Lower lobe of right lung (tissue), 2 donors: ENCODE data around the gene LYPD6B. TPM values are rescaled to one million over a fixed set of nuclear protein-coding genes. Genes with fewer than 3 reads are reported as not detected.

Experiments used
- ATAC-seq, 2 donors: fragments of 200-7000 bp; cut with Tn5 transposase; one replicate each; pipeline ENCODE4 v1.9.1; 2020 to 2022; ENCODE audit warnings: mild to moderate bottlenecking in 2 of 2, moderate library complexity in 2 of 2
- DNase-seq: peaks from one replicate; pipeline ENCODE4 v3.0.0-alpha.2; 2020
- H3K27ac ChIP-seq: fragments of 200-600 bp; one replicate; pipeline ENCODE4 v1.8.0; 2022
- H3K27me3 ChIP-seq: fragments of 200-600 bp; one replicate; pipeline ENCODE4 v1.8.0; 2022; ENCODE audit warnings: low read depth
- H3K36me3 ChIP-seq: fragments of 200-600 bp; one replicate; pipeline ENCODE4 v1.8.0; 2022; ENCODE audit warnings: mild to moderate bottlenecking
- H3K4me1 ChIP-seq: fragments of 200-600 bp; one replicate; pipeline ENCODE4 v1.8.0; 2022
- H3K4me3 ChIP-seq: fragments of 200-600 bp; one replicate; pipeline ENCODE4 v1.8.0; 2022; ENCODE audit warnings: mild to moderate bottlenecking
- H3K9me3 ChIP-seq: fragments of 200-600 bp; one replicate; pipeline ENCODE4 v1.8.0; 2022
- intact Hi-C: fragments of 100-400 bp; cut with DNase I; formaldehyde crosslinking; loops from one replicate; pipeline ENCODE4 v1.11.0; 2022
- total RNA-seq: library from RNA; stranded (reverse); fragmentation: NEBNext Ultra II Directional; extraction: Animal tissue kit (Norgen Biotek cat#: 25700); gene quantifications from one replicate; pipeline ENCODE4 v1.2.1, GENCODE V29; 2021
- TF ChIP-seq, protein P1 (sequence below): fragments of 200-600 bp; IDR thresholded peaks from one replicate; pipeline ENCODE4 v1.8.0; 2022; ENCODE audit warnings: antibody characterized with exemption, mild to moderate bottlenecking
- donor health status: DM: no; HTN: yes; CAD: no; lungs with severe emphysema.

Gene LYPD6B
- total RNA-seq, 1 donor from 2014 or later, result 2.0 TPM

GRCh38 chr2:149155988-149156387 lies 117.5 kb downstream of the LYPD6B start:
- H3K4me1 ChIP-seq, result no peaks in the 10 kb centered on the region
- no peak for ATAC-seq
- H3K4me3 ChIP-seq, result no peak overlapping the region
- TF ChIP-seq, protein P1, sequence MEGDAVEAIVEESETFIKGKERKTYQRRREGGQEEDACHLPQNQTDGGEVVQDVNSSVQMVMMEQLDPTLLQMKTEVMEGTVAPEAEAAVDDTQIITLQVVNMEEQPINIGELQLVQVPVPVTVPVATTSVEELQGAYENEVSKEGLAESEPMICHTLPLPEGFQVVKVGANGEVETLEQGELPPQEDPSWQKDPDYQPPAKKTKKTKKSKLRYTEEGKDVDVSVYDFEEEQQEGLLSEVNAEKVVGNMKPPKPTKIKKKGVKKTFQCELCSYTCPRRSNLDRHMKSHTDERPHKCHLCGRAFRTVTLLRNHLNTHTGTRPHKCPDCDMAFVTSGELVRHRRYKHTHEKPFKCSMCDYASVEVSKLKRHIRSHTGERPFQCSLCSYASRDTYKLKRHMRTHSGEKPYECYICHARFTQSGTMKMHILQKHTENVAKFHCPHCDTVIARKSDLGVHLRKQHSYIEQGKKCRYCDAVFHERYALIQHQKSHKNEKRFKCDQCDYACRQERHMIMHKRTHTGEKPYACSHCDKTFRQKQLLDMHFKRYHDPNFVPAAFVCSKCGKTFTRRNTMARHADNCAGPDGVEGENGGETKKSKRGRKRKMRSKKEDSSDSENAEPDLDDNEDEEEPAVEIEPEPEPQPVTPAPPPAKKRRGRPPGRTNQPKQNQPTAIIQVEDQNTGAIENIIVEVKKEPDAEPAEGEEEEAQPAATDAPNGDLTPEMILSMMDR, result no peak
- intact Hi-C loops, result no loop called here
- H3K27me3 ChIP-seq, result no peaks in the 10 kb centered on the region
- DNase-seq, result no peak
- H3K27ac ChIP-seq, result no peak overlapping the region
- no peaks in the 10 kb centered on the region for H3K36me3 ChIP-seq
- H3K9me3 ChIP-seq, result no peaks in the 10 kb centered on the region

DNA sequence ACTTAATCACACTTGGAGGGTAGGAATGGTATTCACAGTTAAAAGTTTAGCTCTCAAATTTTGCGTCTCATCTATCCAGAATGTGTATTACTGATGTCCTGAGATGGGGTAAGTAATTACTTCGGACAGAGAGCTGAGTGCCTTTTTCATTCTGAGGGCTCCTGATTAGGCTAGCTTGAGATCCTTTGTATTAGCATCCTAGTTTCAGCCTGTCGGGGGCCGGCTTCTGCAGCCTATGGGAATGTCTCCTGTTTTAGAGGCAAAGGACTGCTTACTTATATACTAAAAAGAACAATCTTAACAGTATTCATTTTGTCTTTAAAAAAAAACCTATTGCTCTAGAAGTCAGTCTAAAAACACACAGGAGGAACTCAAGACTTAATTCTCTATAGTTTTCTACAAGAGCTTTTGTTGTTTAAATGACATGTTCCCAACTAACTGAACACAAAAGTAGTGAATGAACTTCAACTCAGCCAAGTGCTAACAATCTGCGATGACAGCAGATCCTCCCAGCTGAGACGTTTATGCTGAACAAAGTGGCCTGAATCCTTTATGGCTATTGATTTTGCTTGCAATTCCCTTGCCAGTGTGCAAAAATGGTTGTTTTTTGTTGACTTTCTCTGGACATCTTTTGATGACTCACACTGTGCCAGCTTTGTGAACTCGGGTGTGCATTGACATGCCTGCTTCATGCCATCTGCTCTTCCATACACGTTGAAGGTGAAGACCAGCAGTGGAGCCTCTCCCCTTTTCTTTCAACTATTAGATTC lies 118.7 kb downstream of the LYPD6B start:
- intact Hi-C loops, result no loop called here
- Histone ChIP-seq H3K27me3 (no peaks in the 10 kb centered on the region), H3K4me3 (no peak overlapping the region), H3K9me3 (no peaks in the 10 kb centered on the region), H3K27ac (no peak overlapping the region), H3K4me1 (no peaks in the 10 kb centered on the region), H3K36me3 (no peaks in the 10 kb centered on the region)
- no peak for ATAC-seq
- TF ChIP-seq, protein P1, result no peak
- DNase-seq, result no peak

DNA sequence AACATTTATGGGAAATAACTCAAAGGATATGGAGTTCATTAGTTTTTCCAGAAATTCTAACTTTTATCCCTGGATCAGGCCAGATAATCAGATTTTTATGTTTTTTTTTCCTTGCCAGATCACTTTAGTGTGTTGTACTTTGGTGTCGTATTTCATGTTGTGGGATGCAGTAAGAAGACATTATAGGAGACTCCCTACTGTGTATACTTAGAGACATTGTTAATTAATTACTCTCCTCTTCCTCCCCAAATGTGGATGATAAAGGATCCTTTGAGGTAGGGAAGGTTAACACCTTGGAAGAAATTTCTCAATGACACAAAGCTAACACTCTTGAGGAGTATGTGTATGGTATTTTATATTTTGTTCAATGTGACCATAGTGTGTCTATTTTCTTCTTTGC lies 120.5 kb downstream of the LYPD6B start:
- no peak for ATAC-seq
- intact Hi-C loops, result no loop called here
- TF ChIP-seq, protein P1, result no peak
- no peak for DNase-seq
- H3K27ac ChIP-seq, result no peak overlapping the region
- H3K27me3 ChIP-seq, result no peaks in the 10 kb centered on the region
- H3K4me1 ChIP-seq, result no peaks in the 10 kb centered on the region
- no peaks in the 10 kb centered on the region for H3K9me3 ChIP-seq
- H3K4me3 ChIP-seq, result no peak overlapping the region
- no peaks in the 10 kb centered on the region for H3K36me3 ChIP-seq

GRCh38 chr2:149160195-149160594 lies 121.7 kb downstream of the LYPD6B start:
- ATAC-seq, result no peak

GRCh38 chr2:149160701-149161217 lies 122.3 kb downstream of the LYPD6B start:
- DNase-seq, result no peak
- no peak for ATAC-seq
- intact Hi-C loops, result no loop called here

More at GRCh38 chr2:149160195-149160594, 121.7 kb downstream of the LYPD6B start:
- Histone ChIP-seq H3K4me1 (no peaks in the 10 kb centered on the region), H3K36me3 (no peaks in the 10 kb centered on the region), H3K27ac (no peak overlapping the region), H3K9me3 (no peaks in the 10 kb centered on the region), H3K4me3 (no peak overlapping the region), H3K27me3 (no peaks in the 10 kb centered on the region)
- DNase-seq, result no peak
- TF ChIP-seq, protein P1, result no peak
- intact Hi-C loops, result no loop called here

More at GRCh38 chr2:149160701-149161217, 122.3 kb downstream of the LYPD6B start:
- Histone ChIP-seq H3K4me3 (no peak overlapping the region), H3K9me3 (no peaks in the 10 kb centered on the region), H3K27me3 (no peaks in the 10 kb centered on the region), H3K36me3 (no peaks in the 10 kb centered on the region), H3K4me1 (no peaks in the 10 kb centered on the region), H3K27ac (no peak overlapping the region)
- TF ChIP-seq, protein P1, result no peak
